ENCODE results near the gene CLDN9. TPM values are rescaled to one million over a fixed set of nuclear protein-coding genes. Genes with fewer than 3 reads are reported as not detected.

The CLDN9 gene
- total RNA-seq, 1 donor from 2014 or later = not detected

DNA sequence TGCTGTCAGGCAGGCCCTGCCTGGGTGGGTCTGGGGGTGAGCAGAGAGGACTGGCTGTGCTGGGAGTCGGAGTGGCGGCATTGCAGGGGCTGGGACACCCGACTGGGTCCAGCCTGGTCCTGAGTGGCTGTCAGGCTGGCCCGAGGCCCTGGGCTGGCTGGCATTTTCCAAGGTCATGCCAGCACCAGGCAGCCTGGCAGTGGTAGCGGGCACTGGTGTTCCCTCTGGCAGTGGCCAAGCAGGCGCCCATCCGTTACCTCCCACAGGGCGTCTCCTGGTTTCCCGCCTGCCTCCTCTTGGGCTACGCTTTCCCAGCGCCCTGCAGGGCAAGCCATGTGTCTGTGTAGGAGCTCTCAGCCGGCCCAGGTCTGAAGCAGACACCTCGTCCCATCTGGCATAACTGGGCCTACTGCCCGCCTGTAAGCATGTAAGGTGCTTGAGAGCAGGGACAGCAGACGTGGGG, 26.8 kb upstream of the CLDN9 start:
- intact Hi-C loops (cut with DNase I) = no loop called here
- DNase-seq (ENCODE audit: low spot score in 2 of 2) = no peak
- H3K27ac ChIP-seq = no peak overlapping the region
- H3K27me3 ChIP-seq = no peaks in the 10 kb centered on the region
- H3K4me3 ChIP-seq = no peak overlapping the region
- H3K9me3 ChIP-seq = no peaks in the 10 kb centered on the region
- H3K36me3 ChIP-seq = no peaks in the 10 kb centered on the region
- TF ChIP-seq, protein P1, sequence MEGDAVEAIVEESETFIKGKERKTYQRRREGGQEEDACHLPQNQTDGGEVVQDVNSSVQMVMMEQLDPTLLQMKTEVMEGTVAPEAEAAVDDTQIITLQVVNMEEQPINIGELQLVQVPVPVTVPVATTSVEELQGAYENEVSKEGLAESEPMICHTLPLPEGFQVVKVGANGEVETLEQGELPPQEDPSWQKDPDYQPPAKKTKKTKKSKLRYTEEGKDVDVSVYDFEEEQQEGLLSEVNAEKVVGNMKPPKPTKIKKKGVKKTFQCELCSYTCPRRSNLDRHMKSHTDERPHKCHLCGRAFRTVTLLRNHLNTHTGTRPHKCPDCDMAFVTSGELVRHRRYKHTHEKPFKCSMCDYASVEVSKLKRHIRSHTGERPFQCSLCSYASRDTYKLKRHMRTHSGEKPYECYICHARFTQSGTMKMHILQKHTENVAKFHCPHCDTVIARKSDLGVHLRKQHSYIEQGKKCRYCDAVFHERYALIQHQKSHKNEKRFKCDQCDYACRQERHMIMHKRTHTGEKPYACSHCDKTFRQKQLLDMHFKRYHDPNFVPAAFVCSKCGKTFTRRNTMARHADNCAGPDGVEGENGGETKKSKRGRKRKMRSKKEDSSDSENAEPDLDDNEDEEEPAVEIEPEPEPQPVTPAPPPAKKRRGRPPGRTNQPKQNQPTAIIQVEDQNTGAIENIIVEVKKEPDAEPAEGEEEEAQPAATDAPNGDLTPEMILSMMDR (IDR thresholded peaks at IDR 0.05) = no peak
- peaks cover 5% of the 10 kb centered on the region in 2 donors for H3K4me1 ChIP-seq

DNA sequence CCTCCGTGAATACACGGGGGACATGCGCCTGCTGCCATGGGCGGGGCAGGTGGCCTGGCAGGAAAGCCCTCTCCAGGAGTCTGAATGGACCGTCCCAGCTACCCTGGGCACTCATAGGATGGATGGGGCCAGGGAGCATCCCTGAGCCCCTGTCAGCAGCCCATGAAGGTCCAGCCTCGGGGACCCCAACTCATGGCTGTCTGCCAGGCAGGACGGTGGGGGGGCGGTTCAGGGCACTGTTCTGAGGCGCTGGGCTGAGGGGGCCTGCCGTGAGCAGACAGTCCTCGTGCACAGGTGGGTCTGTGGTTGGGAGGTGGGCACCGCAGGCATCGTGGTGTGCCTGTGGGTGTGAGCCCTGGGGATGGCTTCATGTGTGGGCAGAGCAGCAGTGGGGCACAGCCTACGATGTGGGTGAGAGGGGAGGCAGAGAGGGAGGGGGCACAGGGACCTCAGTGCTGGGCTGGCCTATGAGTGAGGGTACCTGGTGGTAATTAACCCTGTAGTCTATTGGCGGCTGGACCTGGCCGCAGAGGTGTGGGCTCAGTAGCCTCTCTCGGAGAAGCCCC, 26.0 kb upstream of the CLDN9 start:
- Histone ChIP-seq H3K4me3 (no peak overlapping the region), H3K9me3 (no peaks in the 10 kb centered on the region), H3K36me3 (no peaks in the 10 kb centered on the region), H3K27ac (no peak overlapping the region), H3K27me3 (no peaks in the 10 kb centered on the region), H3K4me1 (peaks cover 3 to 5% of the 10 kb centered on the region in 2 donors)
- DNase-seq (ENCODE audit: low spot score in 2 of 2) = no peak
- TF ChIP-seq, protein P1 (IDR thresholded peaks at IDR 0.05) = no peak
- intact Hi-C loops (cut with DNase I) = no loop called here

DNA sequence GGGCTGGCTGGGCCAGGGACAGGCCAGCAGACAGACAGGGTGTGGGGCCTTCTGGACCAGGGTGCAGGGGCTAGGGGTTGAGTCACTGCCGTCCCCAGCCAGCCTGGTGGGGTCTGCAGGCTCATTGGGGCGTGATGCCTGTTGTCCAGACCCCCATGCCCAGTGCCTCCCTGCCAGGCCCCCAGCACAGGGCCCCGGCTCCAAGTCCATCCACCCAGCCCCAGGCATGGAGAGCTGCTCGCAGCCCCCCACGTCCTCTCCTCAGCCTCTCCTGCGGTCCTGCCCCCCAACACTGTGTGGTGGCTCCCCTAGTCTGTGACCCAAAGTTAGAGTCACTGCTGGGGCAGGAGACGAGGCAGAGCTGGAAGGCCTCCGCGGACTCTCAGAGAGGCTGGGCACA, 25.4 kb upstream of the CLDN9 start:
- Histone ChIP-seq H3K27ac (no peak overlapping the region), H3K9me3 (no peaks in the 10 kb centered on the region), H3K4me3 (no peak overlapping the region), H3K4me1 (peaks cover 3 to 5% of the 10 kb centered on the region in 2 donors), H3K36me3 (no peaks in the 10 kb centered on the region), H3K27me3 (no peaks in the 10 kb centered on the region)
- DNase-seq (ENCODE audit: low spot score in 2 of 2) = no peak
- TF ChIP-seq, protein P1 (IDR thresholded peaks at IDR 0.05) = no peak
- intact Hi-C loops (cut with DNase I) = no loop called here

DNA sequence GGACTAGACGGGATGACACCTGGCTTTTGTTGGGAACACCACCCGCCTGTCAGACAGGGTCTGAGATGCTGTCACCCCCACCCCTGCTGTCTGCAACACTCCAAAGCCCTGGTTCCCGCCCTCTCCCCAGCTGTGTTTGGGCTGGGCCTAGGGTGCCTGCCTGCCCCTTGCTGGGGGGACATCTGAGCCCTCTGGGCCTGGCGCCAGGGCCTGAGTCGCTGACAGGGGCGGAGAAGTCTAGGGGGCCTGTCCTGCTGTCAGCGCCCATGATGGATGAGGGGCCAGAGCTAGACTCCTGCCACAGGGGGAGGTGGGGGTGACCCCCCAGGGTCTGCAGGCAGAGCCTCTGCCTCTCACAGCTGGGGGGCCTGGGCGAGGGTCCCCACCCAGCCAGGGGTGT, 24.9 kb upstream of the CLDN9 start:
- DNase-seq (ENCODE audit: low spot score in 2 of 2) = no peak
- intact Hi-C loops (cut with DNase I) = no loop called here
- TF ChIP-seq, protein P1 (IDR thresholded peaks at IDR 0.05) = no peak
- no peaks in the 10 kb centered on the region for H3K36me3 ChIP-seq
- H3K9me3 ChIP-seq = no peaks in the 10 kb centered on the region
- H3K27ac ChIP-seq = no peak overlapping the region
- no peaks in the 10 kb centered on the region for H3K27me3 ChIP-seq
- H3K4me3 ChIP-seq = no peak overlapping the region
- peaks cover 3 to 5% of the 10 kb centered on the region in 2 donors for H3K4me1 ChIP-seq

DNA sequence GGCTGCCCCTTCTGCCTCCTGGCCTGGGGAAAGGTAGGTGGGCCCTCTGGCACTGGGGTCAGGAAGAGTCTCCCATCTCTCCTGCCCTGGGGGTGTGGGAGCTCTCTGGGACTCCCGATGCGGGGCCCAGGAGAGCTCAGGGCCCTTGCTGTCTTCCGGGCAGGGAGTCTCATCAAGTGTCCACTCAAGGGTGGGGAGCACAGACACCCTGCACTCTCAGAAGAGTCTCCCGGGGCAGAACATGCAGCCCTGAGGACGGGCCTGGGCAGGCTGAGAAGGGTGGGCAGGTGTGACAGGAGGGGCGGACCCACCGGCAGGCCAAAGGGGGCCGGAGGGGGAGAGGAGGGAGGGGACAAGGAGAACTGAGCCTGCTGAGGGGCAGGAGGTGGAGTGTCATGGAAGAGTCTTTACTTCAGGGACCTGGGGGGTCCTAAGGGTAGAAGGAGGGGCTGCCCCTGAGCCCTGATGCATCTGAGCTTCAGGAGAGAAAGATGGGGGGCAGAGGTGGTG, 24.1 kb upstream of the CLDN9 start:
- DNase-seq (ENCODE audit: low spot score in 2 of 2) = no peak
- Histone ChIP-seq H3K27ac (no peak overlapping the region), H3K4me3 (no peak overlapping the region), H3K4me1 (peaks cover 3% of the 10 kb centered on the region in 2 donors), H3K36me3 (no peaks in the 10 kb centered on the region), H3K27me3 (no peaks in the 10 kb centered on the region), H3K9me3 (no peaks in the 10 kb centered on the region)
- intact Hi-C loops (cut with DNase I) = no loop called here
- TF ChIP-seq, protein P1 (IDR thresholded peaks at IDR 0.05) = no peak
